ENCODE results near the gene CACNG7. TPM values are rescaled to one million over a fixed set of nuclear protein-coding genes. Genes with fewer than 3 reads are reported as not detected.

Gene CACNG7
- total RNA-seq, 1 experiment from 2014 or later = 22.7 TPM

DNA sequence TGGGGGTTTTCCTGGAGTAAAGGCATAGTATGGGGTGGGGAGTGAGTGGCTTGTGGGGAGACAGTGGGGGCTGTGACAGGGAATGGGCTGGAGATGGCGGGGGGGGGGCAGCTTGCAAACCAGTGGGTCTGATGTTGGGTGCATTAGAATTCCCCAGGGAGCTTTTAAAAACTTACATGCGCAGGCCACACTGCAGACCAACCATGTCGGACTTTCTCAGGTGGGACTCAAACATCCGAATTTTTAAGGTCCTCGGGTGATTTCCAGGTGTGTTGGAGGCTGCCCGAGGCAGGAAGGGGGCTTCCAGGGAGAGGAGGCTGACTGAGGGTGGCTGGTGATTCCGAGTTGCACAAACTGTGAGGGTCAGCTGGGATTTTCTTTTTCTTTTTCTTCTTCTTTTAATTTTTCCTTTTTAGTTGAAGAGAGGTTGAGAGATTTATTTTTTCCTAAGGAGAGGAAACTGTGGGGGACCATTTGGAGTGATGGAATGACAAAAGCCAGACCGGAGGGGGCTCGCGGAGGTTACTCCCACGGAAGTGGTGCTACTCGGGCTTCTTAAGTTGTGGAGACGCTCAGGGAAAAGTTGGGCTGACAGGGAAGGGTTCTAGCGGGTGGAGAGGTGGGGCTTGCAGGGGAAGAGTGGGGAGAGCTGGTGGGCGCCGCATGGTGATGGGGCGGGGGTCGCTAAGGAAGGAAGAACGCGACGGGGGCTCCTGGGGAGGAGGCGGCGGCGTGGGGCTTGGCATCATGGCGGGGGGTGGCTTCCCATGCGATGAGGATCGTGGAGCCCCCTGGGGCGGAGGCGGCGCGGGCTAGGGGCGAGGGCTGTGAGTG is 52.7 kb downstream of the CACNG7 start:
- Histone ChIP-seq H3K4me1 (ENCODE audit: insufficient read depth, low read length) (peaks cover 5% of the 10 kb centered on the region; the same call in 1 of the 2 replicates), H3K14ac (ENCODE audit: insufficient read depth, low read length) (no peak overlapping the region), H2BK15ac (ENCODE audit: low read depth, low read length) (no peak overlapping the region), H2AK5ac (ENCODE audit: insufficient read length, low read length) (no peak overlapping the region), H3K4me2 (ENCODE audit: insufficient read depth, insufficient read length, low read length) (peak overlapping the region; percentile 99), H3K4ac (ENCODE audit: low read depth, low read length) (no peak overlapping the region), H3K9ac (ENCODE audit: extremely low read depth, insufficient read length, low read length) (no peak overlapping the region), H2BK12ac (ENCODE audit: insufficient read length, low read depth, low read length) (no peak overlapping the region), H3K18ac (ENCODE audit: insufficient read length, low read depth, low read length) (no peak overlapping the region), H2BK20ac (ENCODE audit: low read depth, low read length, poor library complexity, severe bottlenecking) (no peak overlapping the region), H4K5ac (ENCODE audit: insufficient read length, low read depth, low read length) (no peak overlapping the region), H4K20me1 (ENCODE audit: control insufficient read depth, insufficient read depth, insufficient read length) (no peaks in the 10 kb centered on the region), H3K9me3 (ENCODE audit: control insufficient read depth, low read depth, low read length) (no peaks in the 10 kb centered on the region), H2BK120ac (ENCODE audit: low read depth, low read length, poor library complexity, severe bottlenecking) (no peak overlapping the region), H4K91ac (ENCODE audit: insufficient read length, low read depth, low read length) (no peak overlapping the region), H2AFZ (ENCODE audit: low read length) (no peak overlapping the region), H2BK5ac (ENCODE audit: insufficient read length, low read length) (no peak overlapping the region), H3K79me1 (ENCODE audit: insufficient read depth, low read depth, low read length, poor library complexity, severe bottlenecking) (no peaks in the 10 kb centered on the region), H3T11ph (ENCODE audit: low read length) (no peak overlapping the region), H3K27ac (ENCODE audit: insufficient read length, low read depth, low read length) (no peak overlapping the region), H3K79me2 (ENCODE audit: insufficient read depth, low read length) (no peaks in the 10 kb centered on the region), H3K27me3 (ENCODE audit: insufficient read depth, low read length) (no peaks in the 10 kb centered on the region; the same call in 1 of the 2 replicates), H4K8ac (replicated peaks; ENCODE audit: insufficient read length, low read depth, low read length) (no peak overlapping the region), H3K56ac (ENCODE audit: insufficient read length, low read depth, low read length) (no peak overlapping the region), H3K23ac (ENCODE audit: insufficient read length, low read depth, low read length) (no peak overlapping the region), H3K23me2 (ENCODE audit: insufficient read length, low read depth, low read length, poor library complexity, severe bottlenecking) (peaks cover 44% of the 10 kb centered on the region)
- peaks cover 51 to 60% of the 10 kb centered on the region in 2 experiments for H3K4me1 Mint-ChIP-seq
- DNase-seq = no peak
- peaks cover 75% of the 10 kb centered on the region for H3K27me3 Mint-ChIP-seq (ENCODE audit: low read depth)
- H3K9me3 Mint-ChIP-seq = no peaks in the 10 kb centered on the region
- H3K27ac Mint-ChIP-seq = no peak overlapping the region
- TF ChIP-seq, protein P1, sequence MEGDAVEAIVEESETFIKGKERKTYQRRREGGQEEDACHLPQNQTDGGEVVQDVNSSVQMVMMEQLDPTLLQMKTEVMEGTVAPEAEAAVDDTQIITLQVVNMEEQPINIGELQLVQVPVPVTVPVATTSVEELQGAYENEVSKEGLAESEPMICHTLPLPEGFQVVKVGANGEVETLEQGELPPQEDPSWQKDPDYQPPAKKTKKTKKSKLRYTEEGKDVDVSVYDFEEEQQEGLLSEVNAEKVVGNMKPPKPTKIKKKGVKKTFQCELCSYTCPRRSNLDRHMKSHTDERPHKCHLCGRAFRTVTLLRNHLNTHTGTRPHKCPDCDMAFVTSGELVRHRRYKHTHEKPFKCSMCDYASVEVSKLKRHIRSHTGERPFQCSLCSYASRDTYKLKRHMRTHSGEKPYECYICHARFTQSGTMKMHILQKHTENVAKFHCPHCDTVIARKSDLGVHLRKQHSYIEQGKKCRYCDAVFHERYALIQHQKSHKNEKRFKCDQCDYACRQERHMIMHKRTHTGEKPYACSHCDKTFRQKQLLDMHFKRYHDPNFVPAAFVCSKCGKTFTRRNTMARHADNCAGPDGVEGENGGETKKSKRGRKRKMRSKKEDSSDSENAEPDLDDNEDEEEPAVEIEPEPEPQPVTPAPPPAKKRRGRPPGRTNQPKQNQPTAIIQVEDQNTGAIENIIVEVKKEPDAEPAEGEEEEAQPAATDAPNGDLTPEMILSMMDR (conservative IDR thresholded peaks at IDR 0.05) = no peak
- no CpG with 5 or more reads among the region's 32 CpGs for WGBS (ENCODE audit: extremely low coverage, insufficient read length, low lambda C conversion rate)
- H3K4me3 Mint-ChIP-seq = peak overlapping the region; percentile 66 to 94
- peaks cover 19 to 30% (median 22%) of the 10 kb centered on the region in 3 experiments for H3K36me3 Mint-ChIP-seq (ENCODE audit: insufficient read depth in 1 of 3, low read depth in 3 of 3)
